ENCODE results near the gene TYW1. TPM values are rescaled to one million over a fixed set of nuclear protein-coding genes. Genes with fewer than 3 reads are reported as not detected.
"Not testable (repeated sequence)": the region's sequence is repeated elsewhere in the genome, so short reads cannot be mapped to it uniquely, and the experiment has no call there.

TYW1 gene
- total RNA-seq, 1 donor from 2014 or later, result 18.9 TPM

- not testable (repeated sequence) for DNase-seq (ENCODE audit: low spot score)
Measured at GRCh38 chr7:67229018-67229417, 232.4 kb downstream of the TYW1 start.

DNA sequence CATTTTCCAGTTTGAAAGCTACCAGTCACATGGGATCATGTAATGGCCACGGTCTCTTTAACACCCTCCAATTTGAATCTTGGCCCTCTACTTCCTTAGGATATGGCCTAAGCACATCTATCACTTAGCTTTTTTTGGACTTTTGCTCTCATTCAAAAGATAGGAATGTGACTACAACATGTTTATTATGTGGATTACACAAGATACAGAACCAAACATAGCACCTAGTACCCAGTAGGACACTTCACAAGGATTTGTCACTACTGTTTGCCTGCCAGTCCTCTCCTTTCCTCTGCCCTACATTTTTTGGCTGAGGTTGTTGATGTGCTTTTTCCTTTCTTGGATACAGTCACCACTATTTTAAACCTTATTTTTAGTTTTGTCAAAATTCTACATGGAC is 233.4 kb downstream of the TYW1 start:
- DNase-seq (ENCODE audit: low spot score), result not testable (repeated sequence)

DNA sequence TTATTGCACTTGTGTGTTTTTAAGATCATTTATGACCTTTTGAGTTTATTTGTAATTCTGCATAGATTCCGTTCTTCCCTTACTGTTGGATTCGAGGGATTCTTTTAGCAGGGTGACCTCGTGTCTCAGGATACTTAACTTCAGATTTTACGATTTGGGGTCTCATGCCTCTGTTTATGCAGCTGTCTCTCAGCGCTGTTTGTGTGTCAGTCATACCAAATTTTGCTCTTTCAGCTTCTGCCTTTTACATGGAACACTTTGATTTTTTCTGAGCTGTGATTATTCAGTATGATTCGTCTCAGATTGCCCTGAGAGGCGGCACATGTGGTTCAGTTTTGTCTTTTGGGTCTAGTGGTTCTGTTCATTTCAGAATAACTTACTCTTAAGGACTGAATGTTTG is 236.9 kb downstream of the TYW1 start:
- DNase-seq (ENCODE audit: low spot score), result not testable (repeated sequence)

- DNase-seq (ENCODE audit: low spot score), result not testable (repeated sequence)
Measured at GRCh38 chr7:67236216-67236615, 239.6 kb downstream of the TYW1 start.

DNA sequence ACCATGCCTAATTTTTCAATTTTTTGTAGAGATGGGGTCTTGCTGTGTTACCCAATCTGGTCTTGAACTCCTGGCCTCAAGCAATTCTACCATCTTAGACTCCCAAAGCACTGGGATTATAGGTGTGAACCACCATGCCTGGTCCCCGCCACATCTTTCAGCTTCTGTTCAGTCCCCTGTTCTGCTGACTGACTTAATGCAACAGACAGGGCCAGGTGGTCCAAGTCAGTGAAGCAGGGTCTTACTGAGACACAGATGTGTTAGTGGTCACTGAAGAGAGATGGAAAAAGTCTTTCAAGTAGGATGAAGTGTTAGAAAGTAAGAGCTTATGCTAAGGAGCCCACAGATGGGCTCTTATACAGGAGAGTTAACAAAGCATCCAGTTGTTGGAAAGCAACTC is 246.2 kb downstream of the TYW1 start:
- not testable (repeated sequence) for DNase-seq (ENCODE audit: low spot score)

GRCh38 chr7:67248364-67248763 is 251.7 kb downstream of the TYW1 start:
- DNase-seq (ENCODE audit: low spot score), result not testable (repeated sequence)

DNA sequence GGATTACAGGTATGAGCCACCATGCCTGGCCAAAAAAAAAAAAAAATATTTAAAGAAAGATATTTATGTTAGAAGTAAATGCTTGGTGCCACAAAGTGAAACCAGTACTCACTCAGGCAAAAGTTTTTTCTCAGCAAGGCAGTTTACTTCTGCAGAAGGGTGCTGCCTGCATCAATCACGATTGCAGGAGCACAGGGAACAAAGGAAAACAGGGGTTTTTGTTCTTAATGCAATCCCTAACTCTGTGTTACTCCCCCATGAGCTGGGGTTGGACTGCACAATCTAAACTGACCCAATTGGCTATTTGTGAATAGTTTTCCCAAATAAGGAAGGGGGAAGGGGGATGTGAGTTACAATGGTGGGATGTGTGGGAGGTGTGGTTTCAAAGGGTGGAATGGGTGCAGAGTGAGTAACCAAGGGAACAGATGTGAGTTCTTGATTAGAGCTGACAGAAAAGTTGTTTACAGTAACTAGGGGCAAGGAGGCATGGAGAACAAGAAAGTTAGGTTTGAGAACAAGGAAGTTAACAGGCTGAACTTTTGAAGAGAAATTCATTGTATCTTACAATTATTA is 255.4 kb downstream of the TYW1 start:
- no peak for DNase-seq (ENCODE audit: low spot score)

DNA sequence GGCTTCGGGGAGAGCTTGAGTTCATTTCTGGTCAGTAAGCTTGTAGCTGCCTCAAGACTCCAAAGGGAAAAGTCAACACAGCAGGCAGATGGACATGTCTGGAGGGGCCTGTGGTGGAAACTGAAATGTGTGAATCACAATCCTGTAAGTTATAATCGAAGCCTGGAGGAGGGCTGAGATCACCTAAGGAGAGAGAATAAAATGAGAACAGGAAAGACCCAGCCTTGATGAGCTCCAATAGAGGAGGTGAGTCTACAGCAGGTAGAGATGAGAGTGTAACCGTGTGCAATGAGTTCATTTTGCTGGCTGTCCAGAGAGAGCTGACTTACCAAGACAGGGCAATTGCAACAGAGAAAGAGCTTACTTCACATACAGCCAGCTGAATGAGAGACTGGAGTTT is 258.4 kb downstream of the TYW1 start:
- not testable (repeated sequence) for DNase-seq (ENCODE audit: low spot score)

GRCh38 chr7:67257779-67258178 is 261.1 kb downstream of the TYW1 start:
- DNase-seq (ENCODE audit: low spot score), result not testable (repeated sequence)

- DNase-seq (ENCODE audit: low spot score), result not testable (repeated sequence)
Measured at GRCh38 chr7:67259363-67259762, 262.7 kb downstream of the TYW1 start.

DNA sequence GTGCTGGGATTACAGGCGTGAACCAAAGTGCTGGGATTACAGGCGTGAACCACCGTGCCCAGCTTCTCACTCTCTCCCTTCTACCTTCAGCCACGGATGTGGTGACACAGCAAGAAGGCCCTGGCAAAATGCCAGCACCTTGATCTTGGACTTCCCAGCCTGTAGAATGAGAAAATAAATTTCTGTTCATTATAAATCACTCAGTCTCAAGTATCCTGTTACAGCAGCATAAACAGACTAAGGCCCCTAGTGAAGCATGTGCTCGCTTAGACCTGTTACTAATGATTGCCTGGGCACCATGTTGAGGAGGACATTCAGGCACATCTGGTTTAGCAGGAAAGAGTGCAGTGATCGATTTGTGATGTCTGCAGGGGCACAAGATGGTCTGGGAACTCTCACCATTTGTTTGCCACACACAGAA is 263.5 kb downstream of the TYW1 start:
- DNase-seq (ENCODE audit: low spot score), result not testable (repeated sequence)

- DNase-seq (ENCODE audit: low spot score), result not testable (repeated sequence)
Measured at GRCh38 chr7:67264000-67264399, 267.4 kb downstream of the TYW1 start.

DNA sequence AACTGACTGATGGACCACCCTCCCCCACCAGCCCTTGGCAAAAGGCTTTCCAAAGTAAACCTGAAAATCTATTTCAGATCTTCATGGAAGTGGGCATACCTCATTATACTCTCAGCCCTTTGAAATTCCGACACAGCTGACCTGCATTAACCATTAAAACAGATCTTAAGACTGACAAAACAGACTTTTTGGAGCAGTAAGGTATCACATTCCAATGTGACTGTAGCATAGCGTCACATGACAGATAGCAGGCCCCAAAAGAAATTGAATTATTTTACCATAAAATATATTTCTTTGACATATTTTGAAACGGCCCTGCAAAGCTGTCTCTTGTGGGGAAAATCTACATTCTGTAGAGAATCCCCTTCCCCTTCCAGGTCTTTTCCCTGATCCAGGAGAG is 269.4 kb downstream of the TYW1 start:
- not testable (repeated sequence) for DNase-seq (ENCODE audit: low spot score)

- no peak for DNase-seq (ENCODE audit: low spot score)
Measured at GRCh38 chr7:67267914-67268313, 271.3 kb downstream of the TYW1 start.

DNA sequence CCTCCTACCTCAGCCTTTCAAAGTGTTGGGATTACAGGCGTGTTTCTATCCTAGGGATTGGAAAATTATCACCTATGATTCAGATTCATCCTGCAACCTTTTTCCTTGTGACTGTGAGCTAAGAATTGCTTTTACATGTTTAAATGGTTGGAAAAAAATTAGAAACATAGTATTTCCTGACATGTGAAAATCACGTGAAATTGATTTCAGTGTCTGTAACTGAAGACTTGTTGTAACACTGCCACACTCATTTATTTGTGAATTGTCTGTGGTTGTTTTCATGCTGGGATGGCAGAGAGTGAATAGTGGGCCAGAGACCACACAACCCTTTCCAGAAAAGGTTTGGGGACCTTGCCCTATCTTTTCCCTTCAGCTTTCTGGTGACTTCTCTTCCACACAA is 273.3 kb downstream of the TYW1 start:
- not testable (repeated sequence) for DNase-seq (ENCODE audit: low spot score)

Small RNA genes within 50 kb of the gene (microRNA-seq; reads per million reads assigned to microRNA genes)
- not detected for gene MIR4650-1 (ENCODE audit: borderline number of aligned reads)

Other genes starting within 250 kb of the TYW1 start
- 84.8 TPM for gene TMEM248, start 75.6 kb upstream of the TYW1 start, total RNA-seq
- gene SBDS, start 1.2 kb upstream of the TYW1 start, total RNA-seq, result 189 TPM